Renal pelvis (tissue), 12 donors: ENCODE measurements around the gene SCAMP2. TPM values are rescaled to one million over a fixed set of nuclear protein-coding genes. Genes with fewer than 3 reads are reported as not detected.
"Not testable (repeated sequence)": the region's sequence is repeated elsewhere in the genome, so short reads cannot be mapped to it uniquely, and the experiment has no call there.

ENCODE experiments used
- DNase-seq: peaks from one replicate; pipeline ENCODE4 v3.0.0-alpha.2; 2013
- long read RNA-seq, 16 experiments: transcript quantifications; one replicate each; lab custom pipeline, GENCODE V29; 2026
- polyA plus RNA-seq, 3 donors: library from polyadenylated mRNA; unstranded; fragments of 120-200 nt; gene quantifications; one replicate each; pipeline ENCODE4 v1.2.1, GENCODE V29; 2013; ENCODE audit not compliant: insufficient read length in 3 of 3

SCAMP2 gene
- polyA plus RNA-seq: 10 to 100 TPM; 75.6 to 77.7 (median 77.3) TPM
- long read RNA-seq, donor 1, transcript SCAMP2-201 (9 exons, 2,453 nt): major isoform, 33 of 34 reads
- long read RNA-seq, donor 1, partial matches to known transcripts: 0 of 34 reads
- long read RNA-seq, donor 1, other reads (novel, unspliced or antisense): 0 of 34 reads
- long read RNA-seq, donor 2, transcript SCAMP2-201 (9 exons, 2,453 nt): major isoform, 37 of 39 reads
- long read RNA-seq, donor 2, partial matches to known transcripts: 0 of 39 reads
- long read RNA-seq, donor 2, other reads (novel, unspliced or antisense): 0 of 39 reads
- long read RNA-seq, donor 3, transcript SCAMP2-201 (9 exons, 2,453 nt): major isoform, 52 of 60 reads
- long read RNA-seq, donor 3, partial matches to known transcripts: 6 of 60 reads
- long read RNA-seq, donor 3, other reads (novel, unspliced or antisense): 0 of 60 reads
- long read RNA-seq, donor 4, transcript SCAMP2-201 (9 exons, 2,453 nt): major isoform, 41 of 49 reads
- long read RNA-seq, donor 4, partial matches to known transcripts: 6 of 49 reads
- long read RNA-seq, donor 4, other reads (novel, unspliced or antisense): 0 of 49 reads
- long read RNA-seq, donor 5, transcript SCAMP2-201 (9 exons, 2,453 nt): major isoform, 28 of 35 reads
- long read RNA-seq, donor 5, partial matches to known transcripts: 5 of 35 reads
- long read RNA-seq, donor 5, other reads (novel, unspliced or antisense): 0 of 35 reads
- long read RNA-seq, donor 6, transcript SCAMP2-201 (9 exons, 2,453 nt): major isoform, 26 of 34 reads
- long read RNA-seq, donor 6, partial matches to known transcripts: 5 of 34 reads
- long read RNA-seq, donor 6, other reads (novel, unspliced or antisense): 0 of 34 reads
- long read RNA-seq, donor 7, transcript SCAMP2-201 (9 exons, 2,453 nt): major isoform, 50 of 70 reads
- long read RNA-seq, donor 7, partial matches to known transcripts: 19 of 70 reads
- long read RNA-seq, donor 7, other reads (novel, unspliced or antisense): 0 of 70 reads
- long read RNA-seq, donor 8, transcript SCAMP2-201 (9 exons, 2,453 nt): major isoform, 28 of 28 reads
- long read RNA-seq, donor 8, partial matches to known transcripts: 0 of 28 reads
- long read RNA-seq, donor 8, other reads (novel, unspliced or antisense): 0 of 28 reads
- long read RNA-seq, donor 9, transcript SCAMP2-201 (9 exons, 2,453 nt): major isoform, 42 of 52 reads
- long read RNA-seq, donor 9, partial matches to known transcripts: 8 of 52 reads
- long read RNA-seq, donor 9, other reads (novel, unspliced or antisense): 0 of 52 reads
- long read RNA-seq, donor 10, transcript SCAMP2-201 (9 exons, 2,453 nt): major isoform, 28 of 32 reads
- long read RNA-seq, donor 10, partial matches to known transcripts: 0 of 32 reads
- long read RNA-seq, donor 10, other reads (novel, unspliced or antisense): 0 of 32 reads
- long read RNA-seq, donor 11, transcript SCAMP2-201 (9 exons, 2,453 nt): major isoform, 27 of 39 reads
- long read RNA-seq, donor 11, partial matches to known transcripts: 10 of 39 reads
- long read RNA-seq, donor 11, other reads (novel, unspliced or antisense): 0 of 39 reads
- long read RNA-seq, donor 12, transcript SCAMP2-201 (9 exons, 2,453 nt): major isoform, 42 of 60 reads
- long read RNA-seq, donor 12, partial matches to known transcripts: 17 of 60 reads
- long read RNA-seq, donor 12, other reads (novel, unspliced or antisense): 0 of 60 reads
- long read RNA-seq, donor 13, transcript SCAMP2-201 (9 exons, 2,453 nt): major isoform, 20 of 20 reads
- long read RNA-seq, donor 13, partial matches to known transcripts: 0 of 20 reads
- long read RNA-seq, donor 13, other reads (novel, unspliced or antisense): 0 of 20 reads
- long read RNA-seq, donor 14: 0 reads
- long read RNA-seq, donor 15: 0 reads
- long read RNA-seq, donor 16, transcript SCAMP2-201 (9 exons, 2,453 nt): major isoform, 39 of 46 reads
- long read RNA-seq, donor 16, partial matches to known transcripts: 6 of 46 reads
- long read RNA-seq, donor 16, other reads (novel, unspliced or antisense): 0 of 46 reads

- DNase-seq: peak; percentile 96
These were observed at the start of gene SCAMP2 for GRCh38 chr15:74873036-74873755. Gene SCAMP2 (minus strand): TSS chr15:74873365. CDS start chr15:74873255, 110 bp downstream.

- no peak for DNase-seq
These were observed 47.3 kb upstream of the SCAMP2 start for GRCh38 chr15:74920456-74920855.

GRCh38 chr15:74917676-74918075, 44.5 kb upstream of the SCAMP2 start:
- DNase-seq: no peak

DNA sequence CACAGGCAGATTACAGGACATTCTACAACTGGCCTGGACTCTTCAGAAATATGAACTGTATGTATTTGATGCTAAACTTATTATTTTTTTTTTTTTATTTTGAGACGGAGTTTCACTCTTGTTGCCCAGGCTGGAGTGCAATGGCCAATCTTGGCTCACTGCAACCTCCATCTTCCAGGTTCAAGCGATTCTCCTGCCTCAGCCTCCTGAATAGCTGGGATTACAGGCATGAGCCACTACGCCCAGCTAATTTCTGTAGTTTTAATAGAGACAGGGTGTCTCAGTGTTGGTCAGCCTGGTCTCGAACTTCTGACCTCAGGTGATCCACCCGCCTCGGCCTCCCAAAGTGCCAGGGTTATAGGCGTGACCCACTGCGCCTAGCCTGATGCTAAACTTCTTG, 40.6 kb upstream of the SCAMP2 start:
- DNase-seq: not testable (repeated sequence)

DNA sequence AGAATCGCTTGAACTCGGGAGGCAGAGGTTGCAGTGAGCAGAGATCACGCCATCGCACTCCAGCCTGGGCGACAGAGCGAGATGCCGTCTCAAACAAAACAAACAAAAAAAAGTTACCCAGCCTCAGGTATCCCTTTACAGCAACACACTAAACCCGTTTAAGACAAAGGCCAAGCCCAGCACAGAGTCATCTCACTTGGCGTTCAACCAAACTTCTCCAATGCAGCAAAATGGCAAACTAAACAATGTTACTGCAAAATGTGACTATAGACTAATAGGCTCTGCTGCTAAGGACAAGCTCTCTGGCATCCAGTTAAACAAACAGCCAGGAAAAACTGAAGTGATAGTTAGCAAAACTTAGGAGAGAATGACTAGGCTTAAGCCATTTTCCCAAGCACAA, 39.9 kb upstream of the SCAMP2 start:
- DNase-seq: no peak

GRCh38 chr15:74908635-74909034, 35.5 kb upstream of the SCAMP2 start:
- no peak for DNase-seq

- peak; percentile 4 for DNase-seq
These were observed 34.2 kb upstream of the SCAMP2 start for GRCh38 chr15:74907163-74907870.

DNA sequence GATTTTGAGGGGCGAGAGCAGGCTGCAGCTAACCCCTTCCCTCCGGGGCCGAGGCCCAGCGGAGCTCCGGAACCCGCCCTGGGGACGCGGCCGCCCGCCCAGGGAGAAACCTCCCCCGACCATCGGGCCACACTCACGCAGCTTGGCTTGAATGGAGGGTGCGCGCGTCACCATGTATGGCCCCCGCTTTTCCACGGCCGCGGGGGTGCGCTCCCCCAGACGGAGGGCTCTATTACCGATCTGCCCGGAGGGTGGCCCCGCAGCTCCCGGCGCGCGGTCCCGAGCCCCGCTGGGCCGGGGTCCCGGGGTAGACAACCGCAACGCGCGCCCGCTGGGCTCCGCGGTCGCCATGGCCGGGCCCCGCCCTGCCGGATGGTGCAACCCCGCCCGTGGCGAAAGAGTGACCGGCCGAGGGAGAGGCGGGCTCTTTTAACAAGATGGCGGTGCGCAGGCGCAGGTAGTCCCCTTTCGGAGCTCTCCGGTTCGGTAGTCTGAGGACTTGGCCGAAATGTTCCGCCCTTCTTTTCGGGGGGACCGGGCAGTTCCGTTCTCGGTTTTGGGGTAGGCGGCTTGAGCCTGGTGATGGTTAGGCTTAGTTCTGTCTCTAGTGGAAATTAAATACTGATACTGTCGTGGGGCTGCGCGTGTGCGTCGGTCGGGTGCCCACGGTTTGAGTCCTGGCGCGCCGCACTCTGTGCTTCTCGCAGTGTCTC, 33.4 kb upstream of the SCAMP2 start, which contains the start of gene FAM219B:
TSS of gene FAM219B (minus strand) at position 402 of the 713 bp plus-strand sequence. CDS start at position 351, 51 bp downstream.
- DNase-seq: peak; percentile 91

- DNase-seq: no peak
These were observed 32.9 kb upstream of the SCAMP2 start for GRCh38 chr15:74906067-74906449.

DNA sequence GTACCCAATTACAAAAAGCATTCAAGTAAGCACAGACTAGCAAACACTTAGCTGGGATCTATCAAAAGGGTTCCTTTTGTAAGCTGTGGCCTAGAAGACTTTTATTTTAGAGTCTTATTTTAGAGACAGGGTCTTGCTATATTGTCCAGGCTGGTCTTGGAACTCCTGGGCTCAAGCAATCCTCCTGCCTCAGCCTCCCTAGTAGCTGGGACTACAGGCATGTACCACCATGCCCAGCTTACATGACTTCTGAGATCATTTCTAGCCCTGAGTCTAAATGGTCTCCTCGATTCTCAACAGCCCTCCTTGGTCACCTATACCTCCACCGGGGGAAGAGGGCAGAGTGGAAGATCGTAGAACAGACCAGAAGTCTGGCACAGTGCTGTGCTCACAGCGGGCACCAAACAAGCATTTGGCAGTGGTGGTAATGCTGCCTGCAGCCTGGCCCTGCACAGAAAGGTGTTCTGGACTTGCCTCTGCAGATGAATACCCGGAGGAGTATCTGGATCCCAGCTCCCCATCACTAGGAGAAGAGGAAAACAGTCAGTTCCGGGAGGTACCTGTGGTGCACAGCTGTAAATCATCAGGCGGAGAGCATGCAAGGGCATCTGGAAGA, 31.1 kb upstream of the SCAMP2 start:
- no peak for DNase-seq

DNA sequence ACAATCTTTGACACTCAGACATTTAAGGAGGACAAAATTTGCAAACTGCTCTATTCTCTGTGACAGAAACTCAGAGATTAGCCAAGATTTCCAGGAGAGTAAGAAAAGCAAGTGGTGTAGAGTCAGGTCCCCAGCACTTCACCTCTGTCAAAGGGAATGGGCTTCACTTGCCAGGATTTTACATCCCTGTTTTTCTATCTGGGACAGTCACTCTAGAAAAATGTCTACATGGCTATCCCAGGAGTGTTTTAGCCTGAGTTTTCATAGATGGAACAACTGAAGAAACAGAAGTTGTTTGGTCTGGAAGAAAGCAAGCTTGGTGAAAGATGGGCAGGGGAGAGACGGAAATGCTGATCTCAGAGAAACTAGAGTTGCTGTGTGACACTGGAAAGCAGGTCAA, 30.5 kb upstream of the SCAMP2 start:
- DNase-seq: no peak

DNA sequence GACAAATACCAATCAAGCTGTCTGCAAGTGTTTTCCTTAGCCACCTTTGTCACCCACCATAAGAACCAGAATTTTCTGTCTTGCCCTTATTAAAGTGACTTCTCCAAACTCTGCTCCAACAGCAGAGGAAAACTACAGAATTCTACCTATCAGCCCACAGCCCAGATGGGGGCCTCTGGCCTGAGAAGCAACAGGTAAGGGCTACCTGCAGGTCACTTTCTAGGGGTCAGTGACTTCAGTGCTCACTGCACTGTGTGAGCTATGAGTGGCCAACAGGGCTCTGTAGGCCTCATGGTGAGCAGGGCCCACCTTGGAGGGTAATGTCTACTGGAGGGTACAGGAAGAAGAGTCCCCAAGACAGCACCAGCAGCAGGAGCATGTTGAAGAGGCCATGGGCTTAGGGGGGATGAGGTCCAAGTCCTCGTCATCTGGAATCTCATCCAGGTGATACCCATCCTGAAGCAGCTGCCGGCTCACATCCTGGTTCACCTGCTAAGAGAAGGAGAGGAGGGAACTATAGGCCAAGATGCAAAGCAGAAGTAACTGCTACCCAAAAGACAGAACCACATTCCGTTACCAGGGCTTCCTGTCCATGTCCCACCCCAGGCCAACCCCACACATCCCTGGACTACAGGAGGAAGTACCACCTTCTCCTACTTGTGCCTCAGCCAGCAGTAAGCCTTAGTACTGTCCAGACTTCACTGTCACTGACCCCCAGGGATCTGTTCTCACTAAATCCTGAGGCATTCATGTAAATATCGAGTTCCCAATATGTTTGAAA, 29.3 kb upstream of the SCAMP2 start:
- no peak for DNase-seq

DNA sequence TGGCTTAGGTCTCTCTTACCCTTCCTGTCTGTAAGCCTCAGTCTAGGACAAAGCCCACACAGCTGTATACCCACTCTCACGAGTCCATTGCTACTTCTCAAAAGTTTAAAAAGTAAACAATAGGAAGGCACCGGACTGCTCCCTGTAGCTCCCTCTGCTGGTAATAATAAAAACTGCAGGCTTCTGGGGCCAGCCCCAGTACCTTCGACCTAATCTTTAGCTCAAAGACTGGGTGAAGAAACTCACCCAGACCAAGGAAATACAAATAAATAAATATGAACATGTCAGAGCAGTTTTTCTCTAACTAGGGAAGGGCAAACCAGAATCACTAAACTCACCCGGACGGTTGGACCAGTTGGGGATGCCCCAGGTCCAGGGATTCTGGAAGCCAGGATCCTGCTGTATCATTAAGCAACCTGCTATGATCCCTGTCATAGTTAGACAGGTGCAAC, 28.5 kb upstream of the SCAMP2 start:
- DNase-seq: peak; percentile 35

GRCh38 chr15:74897300-74897701, 24.1 kb upstream of the SCAMP2 start:
- DNase-seq: no peak

- DNase-seq: no peak
These were observed 23.2 kb upstream of the SCAMP2 start for GRCh38 chr15:74896316-74896715.

- DNase-seq: no peak
These were observed 22.7 kb upstream of the SCAMP2 start for GRCh38 chr15:74895830-74896229.

DNA sequence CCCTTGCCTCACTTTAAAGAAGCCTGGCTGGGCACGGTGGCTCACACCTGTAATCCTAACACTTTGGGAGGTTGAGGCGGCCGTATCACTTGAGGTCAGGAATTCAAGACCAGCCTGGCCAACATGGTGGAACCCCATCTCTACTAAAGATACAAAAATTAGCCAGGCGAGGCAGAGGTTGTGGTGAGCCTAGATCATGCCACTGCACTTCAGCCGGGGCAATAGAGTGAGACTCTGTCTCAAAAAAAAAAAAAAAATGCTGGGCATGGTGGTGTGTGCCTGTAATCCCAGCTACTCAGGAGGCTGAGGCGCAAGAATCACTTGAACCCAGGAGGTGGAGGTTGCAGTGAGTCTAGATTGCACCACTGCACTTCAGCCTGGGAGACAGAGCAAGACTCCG, 21.2 kb upstream of the SCAMP2 start:
- DNase-seq: not testable (repeated sequence)
